Bronchial epithelial cell (primary cell): ENCODE measurements around the gene CSMD2. TPM values are rescaled to one million over a fixed set of nuclear protein-coding genes. Genes with fewer than 3 reads are reported as not detected.

ENCODE experiments used
- DNase-seq: peaks from one replicate; pipeline ENCODE4 v3.0.0-alpha.2; 2010; ENCODE audit warnings: low read depth
- FAIRE-seq: peaks from 2 replicates; lab custom pipeline; 2011; peaks lifted over from hg19 to GRCh38; lab: Jason Lieb, UNC
- H3K27me3 ChIP-seq: 2 replicates; pipeline ENCODE4 v1.5.1; 2011; ENCODE audit warnings: low read length; ENCODE audit not compliant: control insufficient read depth, insufficient read depth
- H3K36me3 ChIP-seq: 2 replicates; pipeline ENCODE4 v1.5.1; 2011; ENCODE audit warnings: low read length; ENCODE audit not compliant: control insufficient read depth, insufficient read depth
- H3K4me3 ChIP-seq: 2 replicates; pipeline ENCODE4 v1.5.1; 2011; ENCODE audit warnings: mild to moderate bottlenecking, low read depth, low read length, control low read depth
- CTCF ChIP-seq: IDR thresholded peaks from 2 replicates; pipeline ENCODE4 v1.5.1; 2011; ENCODE audit warnings: mild to moderate bottlenecking, moderate library complexity, low read length, control low read depth, inconsistent platforms; ENCODE audit not compliant: insufficient read depth, severe bottlenecking
- total RNA-seq: library from RNA; depleted of rRNA; stranded (reverse); fragments of >200 nt; gene quantifications from 2 replicates; pipeline ENCODE4 v1.2.1, GENCODE V29; 2014

Gene CSMD2
- total RNA-seq, 1 donor from 2014 or later: not detected

- Histone ChIP-seq H3K36me3 (no peaks in the 10 kb centered on the region), H3K4me3 (no peak overlapping the region), H3K27me3 (no peaks in the 10 kb centered on the region)
- TF ChIP-seq CTCF: no peak
- FAIRE-seq (no peak), DNase-seq (no peak)
These were observed 278.5 kb downstream of the CSMD2 start for GRCh38 chr1:33886496-33886895.

GRCh38 chr1:33880305-33880704 is 284.7 kb downstream of the CSMD2 start:
- no peaks in the 10 kb centered on the region for H3K36me3 ChIP-seq
- no peak for TF ChIP-seq CTCF
- FAIRE-seq: no peak
- H3K27me3 ChIP-seq: no peaks in the 10 kb centered on the region
- H3K4me3 ChIP-seq: no peak overlapping the region
- DNase-seq: no peak

GRCh38 chr1:33878392-33878791 is 286.6 kb downstream of the CSMD2 start:
- Histone ChIP-seq H3K27me3 (no peaks in the 10 kb centered on the region), H3K36me3 (no peaks in the 10 kb centered on the region), H3K4me3 (no peak overlapping the region)
- FAIRE-seq (no peak), DNase-seq (no peak)
- TF ChIP-seq CTCF: no peak

- no peak overlapping the region for H3K4me3 ChIP-seq
- DNase-seq (peak; percentile 35), FAIRE-seq (no peak)
- H3K27me3 ChIP-seq: no peaks in the 10 kb centered on the region
- no peak for TF ChIP-seq CTCF
- H3K36me3 ChIP-seq: no peaks in the 10 kb centered on the region
These were observed 287.9 kb downstream of the CSMD2 start for GRCh38 chr1:33876970-33877650.

- H3K4me3 ChIP-seq: no peak overlapping the region
- H3K36me3 ChIP-seq: no peaks in the 10 kb centered on the region
- no peak for DNase-seq
- no peaks in the 10 kb centered on the region for H3K27me3 ChIP-seq
- TF ChIP-seq CTCF: no peak
- no peak for FAIRE-seq
These were observed 289.2 kb downstream of the CSMD2 start for GRCh38 chr1:33875862-33876261.

- no peak overlapping the region for H3K4me3 ChIP-seq
- no peaks in the 10 kb centered on the region for H3K27me3 ChIP-seq
- FAIRE-seq (peak; percentile 23), DNase-seq (no peak)
- no peak for TF ChIP-seq CTCF
- no peaks in the 10 kb centered on the region for H3K36me3 ChIP-seq
These were observed 290.4 kb downstream of the CSMD2 start for GRCh38 chr1:33874636-33875035.
